H1 (cell line): ENCODE data around the gene NBDY. TPM values are rescaled to one million over a fixed set of nuclear protein-coding genes. Genes with fewer than 3 reads are reported as not detected.

Source experiments
- CTCF ChIA-PET: fragments of 300-600 bp; sonication (Branson Sonifier 250); formaldehyde crosslinking; loops from one replicate; lab custom pipeline; 2021; ENCODE audit not compliant: partially characterized antibody; lab: Charles Lee
- POLR2A ChIA-PET: fragments of 300-600 bp; sonication (Branson Sonifier 250); formaldehyde crosslinking; loops from one replicate; lab custom pipeline; 2021; ENCODE audit warnings: inconsistent platforms; ENCODE audit not compliant: partially characterized antibody; lab: Charles Lee
- DNase-seq, 2 experiments: peaks; one replicate each; pipeline versions ENCODE4 v3.0.0 to v3.0.0-alpha.2; 2010 to 2022; ENCODE audit warnings: low spot score in 2 of 2, low read depth in 1 of 2, mixed read lengths in 1 of 2
- FAIRE-seq: peaks from 2 replicates; lab custom pipeline; 2011; peaks lifted over from hg19 to GRCh38; lab: Jason Lieb, UNC
- H2AFZ ChIP-seq: 2 replicates; pipeline ENCODE4 v1.8.1; 2012; ENCODE audit warnings: low read length, inconsistent platforms
- H2AK5ac ChIP-seq: 2 replicates; pipeline ENCODE4 v1.6.1; 2013; ENCODE audit warnings: low read depth, low read length
- H2BK120ac ChIP-seq: replicated peaks from 2 replicates; pipeline ENCODE3; 2013; ENCODE audit warnings: low read depth, low read length, inconsistent platforms
- H2BK12ac ChIP-seq: 2 replicates; pipeline ENCODE4 v1.6.1; 2013; ENCODE audit warnings: low read depth, low read length
- H2BK15ac ChIP-seq: 2 replicates; pipeline ENCODE4 v1.6.1; 2013; ENCODE audit warnings: low read length
- H2BK20ac ChIP-seq: 2 replicates; pipeline ENCODE4 v1.6.1; 2013; ENCODE audit warnings: low read length
- H2BK5ac ChIP-seq: 2 replicates; pipeline ENCODE4 v1.6.1; 2013; ENCODE audit warnings: low read depth, low read length
- H3K14ac ChIP-seq: 2 replicates; pipeline ENCODE4 v1.6.1; 2013; ENCODE audit warnings: inconsistent platforms; ENCODE audit not compliant: insufficient read length
- H3K18ac ChIP-seq: 2 replicates; pipeline ENCODE4 v1.6.1; 2013; ENCODE audit warnings: low read length; ENCODE audit errors: extremely low read depth
- H3K23ac ChIP-seq: 2 replicates; pipeline ENCODE4 v1.6.1; 2013; ENCODE audit warnings: inconsistent platforms; ENCODE audit not compliant: insufficient read length
- H3K23me2 ChIP-seq: 2 replicates; pipeline ENCODE4 v1.6.1; 2013; ENCODE audit warnings: low read depth, low read length
- H3K27ac ChIP-seq: 2 replicates; pipeline ENCODE4 v1.6.1; 2011; ENCODE audit warnings: low read depth, low read length, inconsistent platforms
- H3K27me3 ChIP-seq, 4 experiments: replicated peaks in 1 of 4; 1 replicate in 1 of 4; 2 replicates in 3 of 4; pipeline versions ENCODE4 v1.6.1 to v1.8.1; 2011 to 2013; ENCODE audit warnings: low read length in 3 of 4, mild to moderate bottlenecking in 3 of 4, inconsistent platforms in 2 of 4, mixed read lengths in 2 of 4, moderate library complexity in 1 of 4; ENCODE audit not compliant: control insufficient read depth in 3 of 4, insufficient read depth in 3 of 4; ENCODE audit errors: extremely low read depth in 1 of 4
- H3K36me3 ChIP-seq, 4 experiments: 2 replicates each; pipeline versions ENCODE4 v1.6.1 to v1.8.1; 2011 to 2013; ENCODE audit warnings: mild to moderate bottlenecking in 4 of 4, low read length in 3 of 4, moderate library complexity in 2 of 4, control low read depth in 1 of 4, inconsistent platforms in 1 of 4; ENCODE audit not compliant: insufficient read depth in 4 of 4, control insufficient read depth in 2 of 4
- H3K4ac ChIP-seq: replicated peaks from 2 replicates; pipeline ENCODE3; 2013; ENCODE audit warnings: low read length, low read depth, mixed read lengths, inconsistent platforms; ENCODE audit not compliant: insufficient read length
- H3K4me1 ChIP-seq, 4 experiments: replicated peaks in 1 of 4; 1 replicate in 1 of 4; 2 replicates in 3 of 4; pipeline versions ENCODE4 v1.6.1 to v1.8.1; 2011 to 2013; ENCODE audit warnings: low read length in 3 of 4, inconsistent platforms in 2 of 4, mixed read lengths in 1 of 4; ENCODE audit not compliant: insufficient read depth in 4 of 4, control insufficient read depth in 3 of 4
- H3K4me2 ChIP-seq, 2 experiments: 2 replicates each; pipeline versions ENCODE4 v1.6.1 to v1.8.1; 2011 to 2013; ENCODE audit warnings: low read depth in 2 of 2, low read length in 2 of 2, control low read depth in 1 of 2, inconsistent platforms in 1 of 2, mild to moderate bottlenecking in 1 of 2; ENCODE audit not compliant: insufficient read depth in 1 of 2
- H3K4me3 ChIP-seq, 4 experiments: fragments of 200-600, 300-600 bp in 1 of 4; sonication (generic), shearing (Covaris generic), sonication (Bioruptor Twin) in 1 of 4; 2 replicates each; pipeline versions ENCODE4 v1.5.1 to v1.8.1; 2011 to 2016; ENCODE audit warnings: low read length in 4 of 4, low read depth in 3 of 4, control low read depth in 2 of 4, inconsistent platforms in 2 of 4, mild to moderate bottlenecking in 2 of 4, mixed read lengths in 1 of 4, moderate library complexity in 1 of 4; ENCODE audit not compliant: insufficient read depth in 2 of 4; ENCODE audit errors: extremely low read depth in 1 of 4
- H3K56ac ChIP-seq: replicated peaks from 2 replicates; pipeline ENCODE3; 2013; ENCODE audit warnings: low read depth, mild to moderate bottlenecking, mixed read lengths, low read length, inconsistent platforms; ENCODE audit not compliant: insufficient read length
- H3K79me1 ChIP-seq: 2 replicates; pipeline ENCODE4 v1.6.1; 2013; ENCODE audit warnings: low read depth, low read length, control low read depth
- H3K79me2 ChIP-seq, 2 experiments: 2 replicates each; pipeline versions ENCODE4 v1.6.1 to v1.8.1; 2012 to 2013; ENCODE audit warnings: low read length in 2 of 2, mild to moderate bottlenecking in 2 of 2, inconsistent platforms in 1 of 2; ENCODE audit not compliant: insufficient read depth in 2 of 2, control insufficient read depth in 1 of 2
- H3K9ac ChIP-seq, 4 experiments: replicated peaks in 1 of 4; 1 replicate in 1 of 4; 2 replicates in 3 of 4; pipeline versions ENCODE4 v1.6.1 to v1.8.1; 2011 to 2013; ENCODE audit warnings: low read depth in 3 of 4, low read length in 3 of 4, control low read depth in 2 of 4, mild to moderate bottlenecking in 2 of 4, moderate library complexity in 2 of 4, inconsistent platforms in 1 of 4; ENCODE audit errors: extremely low read depth in 1 of 4
- H3K9me3 ChIP-seq, 2 experiments: 2 replicates each; pipeline versions ENCODE4 v1.6.1 to v1.8.1; 2012 to 2013; ENCODE audit warnings: mild to moderate bottlenecking in 2 of 2, moderate library complexity in 2 of 2, control low read depth in 1 of 2, inconsistent platforms in 1 of 2, low read depth in 1 of 2, low read length in 1 of 2, mixed read lengths in 1 of 2; ENCODE audit not compliant: insufficient read depth in 2 of 2
- H4K20me1 ChIP-seq, 2 experiments: replicated peaks in 1 of 2; 2 replicates each; pipeline versions ENCODE3 to v1.8.1; 2011 to 2013; ENCODE audit warnings: inconsistent platforms in 2 of 2, low read length in 2 of 2, mild to moderate bottlenecking in 1 of 2; ENCODE audit not compliant: insufficient read depth in 2 of 2, control insufficient read depth in 1 of 2
- H4K5ac ChIP-seq: 2 replicates; pipeline ENCODE4 v1.6.1; 2013; ENCODE audit warnings: low read length, low read depth, mixed read lengths, inconsistent platforms; ENCODE audit not compliant: insufficient read length
- H4K8ac ChIP-seq: 2 replicates; pipeline ENCODE4 v1.8.0; 2013; ENCODE audit warnings: mild to moderate bottlenecking, moderate library complexity, low read length, inconsistent platforms; ENCODE audit not compliant: insufficient read depth; ENCODE audit errors: extremely low read depth
- H4K91ac ChIP-seq: replicated peaks from 2 replicates; pipeline ENCODE3; 2013; ENCODE audit warnings: low read length, mixed read lengths, inconsistent platforms; ENCODE audit not compliant: insufficient read length
- CBX5 ChIP-seq: fragments of 300-800, 300-1000 bp; sonication (generic); IDR thresholded peaks from 2 replicates; pipeline ENCODE4 v1.7.1; 2016; ENCODE audit warnings: antibody characterized with exemption, low read length, low read depth
- CTBP2 ChIP-seq: IDR thresholded peaks from 2 replicates; pipeline ENCODE4 v1.7.0; 2011; ENCODE audit warnings: borderline replicate concordance, mild to moderate bottlenecking, moderate library complexity, mixed read lengths, low read length; ENCODE audit not compliant: insufficient read depth, insufficient read length
- EGR1 ChIP-seq: IDR thresholded peaks from 2 replicates; pipeline ENCODE4 v1.6.1; 2011; ENCODE audit warnings: low read depth, low read length, borderline replicate concordance
- FOSL1 ChIP-seq: IDR thresholded peaks from 2 replicates; pipeline ENCODE4 v1.6.1; 2011; ENCODE audit warnings: mild to moderate bottlenecking, low read depth, low read length, moderate library complexity; ENCODE audit not compliant: insufficient read depth
- JUN ChIP-seq: IDR thresholded peaks from 2 replicates; pipeline ENCODE4 v1.6.1; 2011; ENCODE audit warnings: low read depth, mild to moderate bottlenecking, improper control_type of control experiment, low read length
- KDM4A ChIP-seq: IDR thresholded peaks from one replicate; pipeline ENCODE4 v1.7.1; 2012; ENCODE audit warnings: low read depth, mild to moderate bottlenecking, moderate library complexity, low read length, inconsistent platforms; ENCODE audit not compliant: severe bottlenecking
- RAD21 ChIP-seq, 2 experiments: IDR thresholded peaks in 1 of 2; conservative IDR thresholded peaks in 1 of 2; 2 replicates each; pipeline ENCODE4 v1.6.1; 2011; ENCODE audit warnings: low read depth in 2 of 2, low read length in 2 of 2, improper control_type of control experiment in 1 of 2, inconsistent platforms in 1 of 2, mild to moderate bottlenecking in 1 of 2, moderate library complexity in 1 of 2
- RNF2 ChIP-seq: fragments of 200-900, 300-1000 bp; sonication (generic); IDR thresholded peaks from 2 replicates; pipeline ENCODE4 v1.7.1; 2016; ENCODE audit warnings: borderline replicate concordance, low read depth, mild to moderate bottlenecking, antibody characterized with exemption, low read length; ENCODE audit not compliant: poor library complexity, severe bottlenecking; ENCODE audit errors: missing control alignments
- SP1 ChIP-seq: IDR thresholded peaks from 2 replicates; pipeline ENCODE4 v1.6.1; 2011; ENCODE audit warnings: low read depth, low read length
- TAF1 ChIP-seq: IDR thresholded peaks from 2 replicates; pipeline ENCODE4 v1.6.1; 2011; ENCODE audit warnings: mild to moderate bottlenecking, low read depth, low read length
- YY1 ChIP-seq: IDR thresholded peaks from 2 replicates; pipeline ENCODE4 v1.6.1; 2011; ENCODE audit warnings: low read depth, mild to moderate bottlenecking, low read length
- WGBS, 2 experiments: shearing (Covaris generic) in 1 of 2; methylation state at CpG; one replicate each; pipeline versions ENCODE4 v1.1.6 to v1.1.7; 2013 to 2015; ENCODE audit warnings: low lambda C conversion rate in 2 of 2, mixed read lengths in 2 of 2, inconsistent platforms in 1 of 2, low coverage in 1 of 2, missing lambda C conversion rate in 1 of 2; ENCODE audit not compliant: insufficient replicate concordance in 2 of 2, insufficient coverage in 1 of 2, insufficient read length in 1 of 2; ENCODE audit errors: extremely low coverage in 1 of 2, missing lambda C conversion rate in 1 of 2; 5-methylcytosine and 5-hydroxymethylcytosine counted together
- polyA plus RNA-seq, 7 experiments: library from polyadenylated mRNA; depleted of rRNA in 3 of 7; stranded (reverse) in 5 of 7; unstranded in 2 of 7; fragments of >200 nt in 5 of 7; fragments of 200-250 nt in 2 of 7; gene quantifications; 1 replicate in 5 of 7; 2 replicates in 1 of 7; 4 replicates in 1 of 7; pipeline versions ENCODE4 v1.2.1 to v1.2.3, GENCODE V29; 2011 to 2013; ENCODE audit warnings: missing spikeins in 2 of 7, mixed read lengths in 2 of 7
- total RNA-seq: library from RNA; stranded (reverse); fragmentation: NEBNext Ultra II Directional; extraction: Animal tissue kit (Norgen Biotek cat#: 25700); gene quantifications from 2 replicates; pipeline ENCODE4 v1.2.1, GENCODE V29; 2021
- TF ChIP-seq, protein P1 (sequence below): IDR thresholded peaks from 2 replicates; pipeline ENCODE4 v1.6.1; 2011; ENCODE audit warnings: low read length, improper control_type of control experiment

NBDY gene
- total and polyA plus RNA-seq, 2 of the 8 experiments (the other 6 are each of a cell fraction or from before 2014, with no cell fraction given) = 42.3 to 57.8 TPM

DNA sequence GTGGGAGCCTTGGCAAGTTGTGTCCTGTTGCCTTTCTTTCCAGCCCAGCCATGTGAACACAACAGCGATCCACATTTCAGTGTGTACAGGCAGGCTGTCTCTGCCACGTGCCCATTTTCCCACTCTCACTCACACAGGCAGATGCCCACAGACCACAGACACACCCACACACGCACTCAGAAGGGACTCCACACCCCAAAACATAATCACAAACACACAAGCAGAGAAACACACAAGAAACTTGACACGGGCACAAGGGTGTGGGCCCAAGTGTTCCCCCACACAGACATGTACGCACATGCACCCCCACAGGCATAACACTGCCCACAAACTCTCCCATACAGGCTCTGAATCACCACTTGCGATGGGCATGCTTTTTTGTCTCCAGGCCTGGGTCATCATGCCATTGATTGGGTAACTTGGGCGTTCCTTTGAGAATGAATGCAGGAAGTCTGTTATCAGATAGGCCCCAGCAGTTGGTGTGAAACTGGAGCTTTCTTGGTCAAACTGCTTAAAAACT is 84.3 kb downstream of the NBDY start:
- Histone ChIP-seq H3K56ac (no peak overlapping the region), H2BK5ac (no peak overlapping the region), H4K91ac (no peak overlapping the region), H3K23ac (no peak overlapping the region), H3K27ac (no peak overlapping the region), H4K8ac (no peak overlapping the region), H4K20me1 (no peaks in the 10 kb centered on the region), H2AK5ac (no peak overlapping the region), H2BK12ac (no peak overlapping the region), H3K23me2 (no peaks in the 10 kb centered on the region), H3K79me1 (no peaks in the 10 kb centered on the region), H3K4me3 (no peak overlapping the region), H3K27me3 (no peaks in the 10 kb centered on the region), H3K79me2 (no peaks in the 10 kb centered on the region; a peak in 1 of 4 replicates), H3K4me1 (no peaks in the 10 kb centered on the region), H2AFZ (no peak overlapping the region), H2BK15ac (no peak overlapping the region), H3K18ac (no peak overlapping the region), H3K9me3 (no peaks in the 10 kb centered on the region), H3K14ac (no peak overlapping the region), H3K4me2 (no peak overlapping the region), H3K4ac (no peak overlapping the region), H3K9ac (no peak overlapping the region), H4K5ac (no peak overlapping the region), H2BK20ac (no peak overlapping the region), H3K36me3 (no peaks in the 10 kb centered on the region; a peak in 2 of 8 replicates), H2BK120ac (no peak overlapping the region)
- 96% methylated on average over 6 of the region's 7 CpGs; no CpG with 5 or more reads in 1 of the 2 experiments for WGBS, 2 experiments
- POLR2A ChIA-PET = interaction anchor here (0.6 kb wide), 1 partner anchor 13 kb away, joined by 3 read pairs; no protein-coding TSS in a partner anchor
- TF ChIP-seq RAD21 (IDR thresholded peaks at IDR 0.05 in 1 of 2, conservative IDR thresholded peaks at IDR 0.05 in 1 of 2; ENCODE audit: low read depth in 2 of 2, low read length in 2 of 2) = no peak
- no peak for TF ChIP-seq YY1
- TF ChIP-seq TAF1 = no peak
- TF ChIP-seq, protein P1, sequence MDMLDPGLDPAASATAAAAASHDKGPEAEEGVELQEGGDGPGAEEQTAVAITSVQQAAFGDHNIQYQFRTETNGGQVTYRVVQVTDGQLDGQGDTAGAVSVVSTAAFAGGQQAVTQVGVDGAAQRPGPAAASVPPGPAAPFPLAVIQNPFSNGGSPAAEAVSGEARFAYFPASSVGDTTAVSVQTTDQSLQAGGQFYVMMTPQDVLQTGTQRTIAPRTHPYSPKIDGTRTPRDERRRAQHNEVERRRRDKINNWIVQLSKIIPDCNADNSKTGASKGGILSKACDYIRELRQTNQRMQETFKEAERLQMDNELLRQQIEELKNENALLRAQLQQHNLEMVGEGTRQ = no peak
- no peak for TF ChIP-seq RNF2
- no peak for TF ChIP-seq KDM4A
- no peak for TF ChIP-seq CBX5
- TF ChIP-seq FOSL1 = no peak
- no peak for TF ChIP-seq CTBP2
- TF ChIP-seq SP1 = no peak
- no peak for TF ChIP-seq JUN
- TF ChIP-seq EGR1 = no peak
- FAIRE-seq (no peak), DNase-seq (no peak)
- CTCF ChIA-PET = no interaction called here
